AG09319 (cell line): ENCODE measurements around the gene CHSY3.

Source experiments
- DNase-seq: peaks from one replicate; pipeline ENCODE4 v3.0.0-alpha.2; 2010; ENCODE audit warnings: low read depth; ENCODE audit errors: extremely low read depth
- CTCF ChIP-seq: IDR thresholded peaks from 2 replicates; pipeline ENCODE4 v1.5.1; 2011; ENCODE audit warnings: low read depth, mild to moderate bottlenecking, inconsistent platforms, low read length, moderate library complexity

Gene CHSY3

GRCh38 chr5:129904102-129904666 lies at the start of gene CHSY3:
TSS of gene CHSY3 (plus strand) at chr5:129904465.
- TF ChIP-seq CTCF, result no peak; the same call in 1 of the 2 replicates
- peak; percentile 59 for DNase-seq

GRCh38 chr5:129856325-129856724 lies 47.9 kb upstream of the CHSY3 start:
- no peak for DNase-seq
- no peak for TF ChIP-seq CTCF

GRCh38 chr5:129857116-129857515 lies 47.1 kb upstream of the CHSY3 start:
- DNase-seq, result no peak

GRCh38 chr5:129858131-129858675 lies 46.1 kb upstream of the CHSY3 start:
- no peak for TF ChIP-seq CTCF
- DNase-seq, result no peak

More at GRCh38 chr5:129857116-129857515, 47.1 kb upstream of the CHSY3 start:
- TF ChIP-seq CTCF, result no peak

- TF ChIP-seq CTCF, result no peak
- no peak for DNase-seq
Observed at GRCh38 chr5:129884322-129884721, 19.9 kb upstream of the CHSY3 start.

GRCh38 chr5:129899454-129899853 lies 4.8 kb upstream of the CHSY3 start:
- peak; percentile 31 for TF ChIP-seq CTCF
- no peak for DNase-seq

- TF ChIP-seq CTCF, result no peak
- no peak for DNase-seq
Observed at GRCh38 chr5:129902816-129903215, 1.4 kb upstream of the CHSY3 start.
